DOHH2 (cell line): Measurements from ENCODE around the gene DYNC2H1.

Experiments used
- CTCF ChIP-seq: fragments of 200-600 bp; sonication (generic); IDR thresholded peaks from one replicate; pipeline ENCODE4 v1.5.1; 2014; ENCODE audit warnings: antibody characterized with exemption, mild to moderate bottlenecking, low read depth, low read length; ENCODE audit not compliant: poor library complexity, severe bottlenecking
- EZH2phosphoT487 ChIP-seq: fragments of 200-600 bp; sonication (generic); IDR thresholded peaks from 2 replicates; pipeline ENCODE4 v1.6.1; 2017; ENCODE audit warnings: borderline replicate concordance, mild to moderate bottlenecking, antibody characterized with exemption, low read length, moderate library complexity, mixed read lengths

- TF ChIP-seq CTCF, result no peak
- no peak for TF ChIP-seq EZH2phosphoT487
Measured at GRCh38 chr11:103453915-103454709, 344.9 kb downstream of the DYNC2H1 start.
